BLaER1 (cell line): ENCODE measurements around the gene MTERF2.
"Not testable (repeated sequence)": the region's sequence is repeated elsewhere in the genome, so short reads cannot be mapped to it uniquely, and the experiment has no call there.

Source experiments
- H3K27ac ChIP-seq: shearing (Covaris generic); formaldehyde crosslinking; 2 replicates; pipeline ENCODE4 v1.8.1; 2022
- H3K27me3 ChIP-seq: shearing (Covaris generic); formaldehyde crosslinking; 2 replicates; pipeline ENCODE4 v1.8.1; 2022
- H3K36me3 ChIP-seq: shearing (Covaris generic); formaldehyde crosslinking; 2 replicates; pipeline ENCODE4 v1.8.1; 2022
- H3K4me1 ChIP-seq: shearing (Covaris generic); formaldehyde crosslinking; 2 replicates; pipeline ENCODE4 v1.8.1; 2022
- H3K4me2 ChIP-seq: shearing (Covaris generic); formaldehyde crosslinking; 2 replicates; pipeline ENCODE4 v1.8.1; 2022
- H3K4me3 ChIP-seq: shearing (Covaris generic); formaldehyde crosslinking; 2 replicates; pipeline ENCODE4 v1.8.1; 2022
- H3K9ac ChIP-seq: shearing (Covaris generic); formaldehyde crosslinking; 2 replicates; pipeline ENCODE4 v1.8.1; 2022
- H3K9me3 ChIP-seq: shearing (Covaris generic); formaldehyde crosslinking; 2 replicates; pipeline ENCODE4 v1.8.1; 2022
- H4K20me1 ChIP-seq: shearing (Covaris generic); formaldehyde crosslinking; 2 replicates; pipeline ENCODE4 v1.8.1; 2022
- Cebpa-rat ChIP-seq: shearing (Covaris generic); IDR thresholded peaks from 2 replicates; pipeline ENCODE4 v1.8.1; 2022

MTERF2 gene, protein sequence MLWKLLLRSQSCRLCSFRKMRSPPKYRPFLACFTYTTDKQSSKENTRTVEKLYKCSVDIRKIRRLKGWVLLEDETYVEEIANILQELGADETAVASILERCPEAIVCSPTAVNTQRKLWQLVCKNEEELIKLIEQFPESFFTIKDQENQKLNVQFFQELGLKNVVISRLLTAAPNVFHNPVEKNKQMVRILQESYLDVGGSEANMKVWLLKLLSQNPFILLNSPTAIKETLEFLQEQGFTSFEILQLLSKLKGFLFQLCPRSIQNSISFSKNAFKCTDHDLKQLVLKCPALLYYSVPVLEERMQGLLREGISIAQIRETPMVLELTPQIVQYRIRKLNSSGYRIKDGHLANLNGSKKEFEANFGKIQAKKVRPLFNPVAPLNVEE

DNA sequence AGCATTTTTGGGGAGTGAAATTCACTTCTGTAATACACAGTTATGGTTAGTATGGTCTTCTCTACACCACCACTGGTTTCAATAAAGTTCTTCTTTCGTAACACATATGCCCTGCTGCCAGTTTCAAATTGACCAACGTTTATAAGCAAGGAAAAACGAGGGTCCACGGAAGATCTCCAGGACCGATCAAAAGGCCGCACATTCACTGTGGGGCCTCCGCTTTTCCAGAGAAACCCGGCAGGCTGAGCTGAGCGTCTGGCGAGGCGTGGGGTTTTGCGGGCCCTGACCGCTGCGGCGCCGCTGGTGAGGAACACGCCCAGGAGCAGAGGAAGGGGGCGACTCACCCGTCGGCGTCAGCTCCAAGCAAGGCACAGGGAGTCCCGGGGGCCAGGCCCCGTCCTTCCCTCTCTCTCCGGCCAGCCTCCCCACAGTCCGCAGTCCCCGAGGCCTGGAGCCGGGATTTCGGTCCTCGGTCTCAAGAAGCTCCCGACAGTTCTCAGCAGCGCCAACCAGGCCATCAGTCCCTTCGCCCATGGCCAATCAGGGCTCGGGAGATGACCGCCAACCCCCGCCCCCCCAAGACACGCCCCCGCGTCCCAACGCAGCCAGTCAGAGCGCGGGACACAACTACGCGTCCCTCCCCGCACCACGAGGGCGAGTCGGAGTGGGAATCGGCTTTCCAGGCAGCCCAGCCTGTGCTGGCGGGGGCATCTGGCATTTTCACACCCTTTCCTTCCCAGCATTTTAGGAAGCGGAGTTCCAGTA is at the start of gene MTERF2:
MTERF2 (minus strand) TSS at position 522 of the 765 bp plus-strand sequence. CDS start 8,432 bp downstream, outside the sequence.
- Histone ChIP-seq H3K4me1 (peaks cover 23% of the 10 kb centered on the region), H3K9me3 (no peaks in the 10 kb centered on the region), H3K4me3 (peak within 1 kb of the TSS; percentile 84), H3K27ac (peak within 1 kb of the TSS; percentile 69), H3K4me2 (peak within 1 kb of the TSS; percentile 79), H3K27me3 (no peaks in the 10 kb centered on the region), H3K36me3 (peaks cover 14% of the 10 kb centered on the region), H4K20me1 (no peaks in the 10 kb centered on the region), H3K9ac (peak within 1 kb of the TSS; percentile 84)
- no peak for TF ChIP-seq Cebpa-rat

GRCh38 chr12:107035733-107036132 is 48.8 kb upstream of the MTERF2 start:
- Histone ChIP-seq H3K4me3 (no peak overlapping the region), H3K4me2 (no peak overlapping the region), H3K9ac (no peak overlapping the region), H3K27ac (no peak overlapping the region), H3K27me3 (no peaks in the 10 kb centered on the region), H3K9me3 (0 out of 2 replicates have a peak, but pooled peaks cover 2% of the 10 kb centered on the region), H3K36me3 (no peaks in the 10 kb centered on the region), H4K20me1 (no peaks in the 10 kb centered on the region), H3K4me1 (peaks cover 20% of the 10 kb centered on the region)
- no peak for TF ChIP-seq Cebpa-rat

- Histone ChIP-seq H3K9ac (no peak overlapping the region), H3K27me3 (no peaks in the 10 kb centered on the region), H3K4me3 (no peak overlapping the region), H3K9me3 (0 out of 2 replicates have a peak, but pooled peaks cover 2% of the 10 kb centered on the region), H3K27ac (no peak overlapping the region), H3K4me1 (peaks cover 31% of the 10 kb centered on the region), H4K20me1 (no peaks in the 10 kb centered on the region), H3K36me3 (no peaks in the 10 kb centered on the region), H3K4me2 (no peak overlapping the region)
- TF ChIP-seq Cebpa-rat, result no peak
Measured at GRCh38 chr12:107033758-107034739, 47.1 kb upstream of the MTERF2 start.

DNA sequence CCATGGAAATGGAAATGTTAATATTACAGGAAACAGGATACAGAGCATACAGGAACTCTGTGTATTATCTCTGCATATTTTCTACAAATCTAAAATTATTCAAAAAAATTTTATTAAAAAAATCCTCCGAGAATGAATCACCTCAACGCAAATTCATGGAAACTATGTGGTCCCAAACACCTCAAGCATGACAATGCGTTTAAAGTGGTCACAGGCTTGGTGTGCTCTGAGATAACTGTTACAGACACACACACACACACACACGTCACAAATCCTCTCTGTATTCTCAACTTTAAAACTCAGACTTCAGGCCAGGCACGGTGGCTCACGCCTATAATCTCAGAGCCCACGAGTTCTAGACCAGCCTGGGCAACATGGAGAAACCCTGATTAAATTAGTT is 45.3 kb upstream of the MTERF2 start:
- Histone ChIP-seq H3K4me1 (peaks cover 49% of the 10 kb centered on the region), H3K9ac (no peak overlapping the region), H3K27ac (no peak overlapping the region; the same call in 1 of the 2 replicates), H3K4me3 (no peak overlapping the region), H3K27me3 (no peaks in the 10 kb centered on the region), H4K20me1 (no peaks in the 10 kb centered on the region), H3K9me3 (0 out of 2 replicates have a peak, but pooled peaks cover 2% of the 10 kb centered on the region), H3K36me3 (no peaks in the 10 kb centered on the region), H3K4me2 (peak overlapping the region; percentile 57)
- no peak for TF ChIP-seq Cebpa-rat

DNA sequence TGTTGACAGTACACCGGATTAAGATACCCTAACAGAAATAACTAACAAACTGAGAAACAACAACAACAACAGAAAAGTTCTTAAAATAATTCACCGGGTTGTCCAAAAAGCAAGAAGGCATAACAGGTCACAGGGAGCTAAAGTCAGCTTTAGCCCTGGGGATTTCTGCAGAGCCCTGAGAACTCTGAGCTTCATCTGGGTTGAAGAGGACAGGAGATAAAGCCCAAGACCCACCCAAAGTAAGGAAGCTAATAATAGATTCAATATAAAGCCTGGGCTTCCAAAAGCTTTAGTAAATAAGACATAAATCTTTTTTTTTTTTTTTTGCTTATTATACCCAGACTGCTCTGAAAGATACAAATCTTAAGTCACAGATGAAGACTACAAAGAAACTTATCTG is 44.1 kb upstream of the MTERF2 start:
- Histone ChIP-seq H3K27ac (no peak overlapping the region), H3K36me3 (no peaks in the 10 kb centered on the region), H4K20me1 (no peaks in the 10 kb centered on the region), H3K27me3 (no peaks in the 10 kb centered on the region), H3K9me3 (0 out of 2 replicates have a peak, but pooled peaks cover 2% of the 10 kb centered on the region), H3K4me2 (peak overlapping the region; percentile 57), H3K9ac (no peak overlapping the region), H3K4me1 (peaks cover 61% of the 10 kb centered on the region), H3K4me3 (no peak overlapping the region)
- no peak for TF ChIP-seq Cebpa-rat

- peaks cover 62% of the 10 kb centered on the region for H3K4me1 ChIP-seq
- H3K27me3 ChIP-seq, result no peaks in the 10 kb centered on the region
- H3K36me3 ChIP-seq, result no peaks in the 10 kb centered on the region
- H4K20me1 ChIP-seq, result no peaks in the 10 kb centered on the region
- no peaks in the 10 kb centered on the region for H3K9me3 ChIP-seq
- no peak overlapping the region for H3K4me3 ChIP-seq
- no peak for TF ChIP-seq Cebpa-rat
- H3K27ac ChIP-seq, result 0 out of 2 replicates have a peak overlapping the region, but pooled peaks have one; percentile 37
- no peak overlapping the region for H3K4me2 ChIP-seq
- no peak overlapping the region for H3K9ac ChIP-seq
Measured at GRCh38 chr12:107029081-107029480, 42.1 kb upstream of the MTERF2 start.

DNA sequence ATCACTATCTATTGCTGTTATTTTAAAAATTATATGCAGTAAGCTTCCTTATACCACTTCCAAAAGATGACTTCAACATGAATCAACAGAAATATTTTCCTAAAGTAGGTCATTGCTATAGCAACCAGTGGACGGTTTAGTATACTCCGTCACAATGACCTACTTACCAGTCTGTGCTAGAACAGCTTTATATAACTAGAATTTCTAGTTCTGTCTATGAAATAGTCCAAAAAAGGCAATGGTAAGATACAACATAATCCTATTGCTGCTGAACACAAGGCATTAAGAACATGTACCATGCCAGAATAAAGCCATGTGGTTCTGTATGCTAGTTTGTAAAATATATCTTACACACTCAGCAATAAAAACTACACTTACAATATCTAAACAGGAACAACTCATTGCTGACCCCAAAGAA is 40.7 kb upstream of the MTERF2 start:
- peak overlapping the region; percentile 76 for H3K27ac ChIP-seq

GRCh38 chr12:107026806-107027635 is 40.1 kb upstream of the MTERF2 start:
- H3K27me3 ChIP-seq, result no peaks in the 10 kb centered on the region
- no peak overlapping the region for H3K9ac ChIP-seq
- H3K4me2 ChIP-seq, result peak overlapping the region; percentile 78
- no peaks in the 10 kb centered on the region for H3K9me3 ChIP-seq
- TF ChIP-seq Cebpa-rat, result no peak
- peaks cover 54% of the 10 kb centered on the region for H3K4me1 ChIP-seq
- peak overlapping the region; percentile 43; the same call in 1 of the 2 replicates for H3K4me3 ChIP-seq
- no peaks in the 10 kb centered on the region for H4K20me1 ChIP-seq
- H3K27ac ChIP-seq, result peak overlapping the region; percentile 76
- H3K36me3 ChIP-seq, result no peaks in the 10 kb centered on the region

More for the DNA sequence above, 40.7 kb upstream of the MTERF2 start:
- H3K27me3 ChIP-seq, result no peaks in the 10 kb centered on the region
- H3K4me3 ChIP-seq, result peak overlapping the region; percentile 43; the same call in 1 of the 2 replicates
- no peaks in the 10 kb centered on the region for H3K9me3 ChIP-seq
- H3K4me2 ChIP-seq, result peak overlapping the region; percentile 78
- H3K36me3 ChIP-seq, result no peaks in the 10 kb centered on the region
- H4K20me1 ChIP-seq, result no peaks in the 10 kb centered on the region
- H3K9ac ChIP-seq, result 0 out of 2 replicates have a peak overlapping the region, but pooled peaks have one; percentile 35
- peaks cover 61% of the 10 kb centered on the region for H3K4me1 ChIP-seq
- TF ChIP-seq Cebpa-rat, result no peak

- H4K20me1 ChIP-seq, H3K27ac ChIP-seq, H3K36me3 ChIP-seq, H3K9me3 ChIP-seq, H3K4me3 ChIP-seq, H3K9ac ChIP-seq, H3K27me3 ChIP-seq: not testable (repeated sequence)
- Histone ChIP-seq H3K4me1 (peaks cover 48% of the 10 kb centered on the region), H3K4me2 (peak overlapping the region; percentile 78; the same call in 1 of the 2 replicates)
Measured at GRCh38 chr12:107026356-107026755, 39.4 kb upstream of the MTERF2 start.
